ENCODE data around the gene MTMR10.

The MTMR10 gene

DNA sequence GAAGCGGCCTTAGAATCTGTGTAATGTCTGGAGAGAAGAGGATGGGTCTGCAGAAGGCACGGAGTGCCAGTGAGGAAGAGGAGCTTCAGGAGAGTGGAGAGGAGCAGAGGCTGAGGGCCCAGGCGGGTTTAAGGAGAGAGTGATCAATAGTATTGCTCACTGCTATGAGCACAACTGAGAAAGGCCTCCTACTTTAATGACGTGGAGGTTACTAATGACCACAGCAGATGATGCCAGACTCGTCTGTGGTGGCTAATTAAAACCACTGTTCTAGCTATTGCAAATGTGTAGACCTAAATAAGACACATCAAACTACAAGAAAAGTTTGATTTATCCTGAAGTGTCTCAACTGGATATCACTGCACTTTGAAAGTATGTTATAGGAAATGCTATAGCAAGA lies 33.2 kb downstream of the MTMR10 start:
- no peak for DNase-seq (ENCODE audit: low read depth in 2 of 3, low spot score in 1 of 3)

DNA sequence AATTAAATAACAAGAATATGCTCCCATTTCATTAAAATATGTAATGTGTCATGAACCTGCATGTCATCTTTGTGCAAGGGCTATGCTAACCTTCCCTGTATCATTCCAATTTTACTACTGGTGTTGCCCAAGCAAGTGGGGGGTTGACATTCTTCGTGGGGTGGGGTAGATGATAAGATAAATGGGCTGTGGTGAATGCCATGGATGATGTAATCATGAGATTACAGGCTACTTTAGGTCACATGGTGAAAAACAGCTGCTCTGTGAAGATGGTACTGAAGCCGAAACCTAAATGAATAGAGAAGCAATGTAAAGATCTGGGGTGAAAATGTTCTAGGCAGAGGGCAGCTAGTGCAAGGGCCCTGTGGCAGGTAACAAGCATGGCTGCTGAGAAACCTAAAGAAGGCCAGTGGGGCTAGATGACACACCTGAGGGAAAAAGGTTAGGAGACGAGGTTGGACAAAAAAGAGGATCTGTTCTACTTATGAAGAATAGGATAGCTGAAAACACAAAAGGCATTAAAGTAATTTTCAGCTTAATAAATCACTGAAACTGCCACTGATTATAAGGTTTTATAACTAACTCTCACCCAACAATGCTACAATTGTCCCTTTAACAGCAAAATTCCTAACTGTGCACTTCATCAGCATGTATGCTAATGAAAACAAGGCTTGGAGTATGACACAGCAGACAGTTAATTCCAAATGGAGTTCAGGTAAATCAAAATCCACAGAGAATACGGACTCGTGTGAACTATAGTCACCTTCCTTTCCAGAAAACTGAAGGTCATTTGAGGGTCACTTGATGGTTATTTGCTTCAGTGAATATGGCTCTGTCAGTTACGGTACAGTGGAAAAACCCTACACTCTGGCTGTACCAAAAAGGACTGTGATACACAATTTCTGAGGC lies 35.0 kb downstream of the MTMR10 start:
- no peak for DNase-seq (ENCODE audit: low read depth in 2 of 3, low spot score in 1 of 3)

DNA sequence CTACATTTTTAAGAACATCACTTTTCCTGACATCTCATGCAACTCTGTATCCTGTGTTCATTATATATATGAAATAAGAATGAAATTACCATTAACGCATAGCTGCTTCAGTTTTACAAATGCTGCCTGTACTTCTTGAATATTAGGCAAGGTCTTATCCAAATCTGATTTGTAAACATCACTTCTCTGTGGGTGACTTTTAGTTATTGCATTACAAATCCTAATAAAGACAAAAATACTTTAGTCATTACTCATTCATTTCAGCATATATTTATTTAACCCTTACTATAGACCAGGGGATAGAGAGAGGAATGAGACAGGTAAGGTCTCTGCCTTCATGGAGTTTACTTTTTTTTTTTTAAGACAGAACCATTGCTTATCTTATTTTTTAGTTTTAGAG lies 36.8 kb downstream of the MTMR10 start:
- DNase-seq (ENCODE audit: low read depth in 2 of 3, low spot score in 1 of 3), result no peak

- DNase-seq (ENCODE audit: low read depth in 2 of 3, low spot score in 1 of 3), result peak in 1 of 3 donors; percentile 3
Observed at GRCh38 chr15:30953731-30954378, 37.6 kb downstream of the MTMR10 start.

- no peak for DNase-seq (ENCODE audit: low read depth in 2 of 3, low spot score in 1 of 3)
Observed at GRCh38 chr15:30953183-30953582, 38.2 kb downstream of the MTMR10 start.

DNA sequence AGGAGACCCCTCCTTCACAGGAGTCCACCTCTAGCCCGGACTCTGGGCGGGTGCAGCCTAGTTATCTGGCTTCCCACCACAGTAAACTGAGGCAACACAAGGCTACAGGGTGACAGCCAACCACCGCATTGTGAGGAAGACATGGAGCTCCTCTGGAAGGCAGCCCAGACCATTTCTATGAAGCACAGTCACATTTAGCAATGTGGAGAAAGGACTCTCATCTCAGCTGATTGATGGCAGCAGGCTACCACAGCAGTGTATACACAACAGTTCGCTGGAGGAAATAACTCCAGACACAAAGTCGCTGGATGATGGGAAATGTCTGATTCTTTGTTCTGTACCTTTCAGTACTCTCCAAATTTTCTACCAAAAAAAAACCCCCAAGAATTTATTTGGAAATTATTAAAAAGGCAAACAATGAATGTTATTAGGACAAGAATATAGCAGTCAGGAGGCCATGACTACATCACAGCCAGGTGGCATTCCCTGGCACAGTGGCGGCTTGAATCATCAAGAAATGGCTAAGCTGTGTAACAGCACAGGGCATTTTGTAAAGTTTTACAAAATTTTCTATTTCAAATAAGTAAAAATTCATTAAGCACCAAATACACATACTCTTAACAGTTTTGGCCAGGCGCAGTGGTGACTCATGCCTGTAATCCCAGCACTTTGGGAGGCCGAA lies 47.6 kb downstream of the MTMR10 start:
- DNase-seq (ENCODE audit: low read depth in 2 of 3, low spot score in 1 of 3), result no peak

DNA sequence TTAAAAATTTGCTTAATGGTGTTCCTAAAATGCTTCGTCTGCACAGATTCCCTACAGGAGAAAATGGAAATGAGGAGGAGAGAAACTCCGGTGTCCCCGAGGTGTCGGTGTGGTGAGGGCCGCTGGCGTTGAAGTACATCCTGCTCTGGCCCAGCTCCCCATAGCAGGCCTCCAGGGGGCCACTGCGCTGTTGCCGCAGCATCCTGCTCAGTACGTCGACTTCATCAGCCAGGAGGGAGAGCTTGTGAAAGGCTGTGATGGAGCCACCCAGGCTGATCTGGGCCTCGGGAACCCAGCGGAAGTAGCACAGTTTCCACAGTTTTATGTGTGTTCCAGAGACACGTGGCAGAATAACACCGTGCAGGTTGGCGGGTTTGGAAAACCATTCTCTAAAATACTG lies 49.9 kb downstream of the MTMR10 start:
- DNase-seq (ENCODE audit: low read depth in 2 of 3, low spot score in 1 of 3), result no peak

DNA sequence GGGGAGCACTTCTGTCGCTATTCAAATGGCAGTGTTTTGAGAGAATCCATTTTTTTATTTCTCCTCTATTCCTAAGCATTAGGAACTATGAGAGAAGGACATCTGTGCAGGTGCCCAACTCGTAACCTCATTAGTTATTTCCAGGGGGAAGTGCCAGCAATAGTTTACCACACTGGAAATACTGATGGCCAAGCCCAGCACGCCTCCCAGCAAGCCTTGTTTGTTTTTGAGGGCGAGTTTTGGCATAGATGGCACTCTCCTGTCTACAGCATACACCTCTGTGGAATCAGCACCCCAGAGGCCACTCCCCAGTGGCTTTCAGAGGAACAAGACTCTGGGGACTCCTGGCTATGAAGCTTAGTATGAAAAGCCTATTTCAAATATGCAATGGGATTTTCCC lies 51.1 kb downstream of the MTMR10 start:
- DNase-seq (ENCODE audit: low read depth in 2 of 3, low spot score in 1 of 3), result no peak

DNA sequence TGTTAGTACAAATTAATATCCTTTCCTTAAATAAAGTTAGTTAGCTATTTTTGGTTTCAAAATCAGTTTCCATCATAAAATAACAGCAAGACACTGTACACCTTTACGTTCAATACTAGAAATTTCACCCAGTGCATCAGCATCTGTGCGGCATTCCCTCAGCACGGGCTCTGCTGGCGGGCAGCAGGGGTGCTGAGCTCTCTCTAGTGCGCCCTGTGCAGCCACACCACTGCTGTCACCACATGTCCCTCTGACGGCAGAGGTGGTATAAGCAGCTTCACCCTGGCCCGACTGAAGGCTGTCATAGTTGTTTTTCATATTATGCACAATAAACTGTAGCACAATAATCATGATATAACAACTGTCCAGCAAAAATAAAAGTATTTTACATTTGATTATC lies 52.3 kb downstream of the MTMR10 start:
- DNase-seq (ENCODE audit: low read depth in 2 of 3, low spot score in 1 of 3), result no peak

GRCh38 chr15:30933293-30933692 lies 58.1 kb downstream of the MTMR10 start:
- no peak for DNase-seq (ENCODE audit: low read depth in 2 of 3, low spot score in 1 of 3)

DNA sequence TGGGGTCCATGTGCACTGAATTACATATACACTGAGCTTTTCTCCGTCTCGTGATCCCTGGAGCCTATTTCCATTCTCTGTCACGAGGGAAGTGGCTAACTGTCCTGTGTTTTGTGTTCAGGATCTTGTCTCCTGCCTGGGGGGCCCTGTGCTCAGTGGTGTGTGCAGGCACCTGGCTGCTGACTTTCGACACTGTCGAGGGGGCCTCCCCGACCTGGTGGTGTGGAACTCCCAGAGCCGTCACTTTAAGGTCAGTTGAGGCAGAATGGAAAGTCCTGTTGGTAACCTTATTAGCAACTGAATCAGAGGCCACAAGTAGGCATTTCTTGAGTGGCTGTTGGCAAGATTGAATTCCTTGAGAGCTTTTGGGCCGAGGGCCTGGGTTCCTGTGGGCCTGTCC lies 61.0 kb downstream of the MTMR10 start:
- no peak for DNase-seq (ENCODE audit: low read depth in 2 of 3, low spot score in 1 of 3)

DNA sequence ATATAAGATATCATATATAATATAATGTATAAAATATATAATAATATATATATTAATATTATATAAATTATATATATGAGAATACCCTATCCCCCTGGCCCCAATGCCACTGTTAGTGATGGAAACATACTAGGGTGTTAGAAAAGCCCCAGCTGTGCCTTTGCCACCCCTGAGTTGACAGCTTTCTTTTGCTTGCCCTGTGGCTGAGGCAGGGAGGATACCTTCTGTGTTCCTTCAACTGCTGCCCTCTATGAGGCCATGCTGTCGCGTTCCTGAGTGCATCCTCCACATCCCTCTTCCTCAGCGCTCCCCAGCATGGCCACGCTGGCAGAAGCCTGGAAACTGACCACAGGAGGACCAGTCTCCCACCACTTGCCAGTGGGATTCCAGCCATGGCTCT lies 61.4 kb downstream of the MTMR10 start:
- DNase-seq (ENCODE audit: low read depth in 2 of 3, low spot score in 1 of 3), result no peak

DNA sequence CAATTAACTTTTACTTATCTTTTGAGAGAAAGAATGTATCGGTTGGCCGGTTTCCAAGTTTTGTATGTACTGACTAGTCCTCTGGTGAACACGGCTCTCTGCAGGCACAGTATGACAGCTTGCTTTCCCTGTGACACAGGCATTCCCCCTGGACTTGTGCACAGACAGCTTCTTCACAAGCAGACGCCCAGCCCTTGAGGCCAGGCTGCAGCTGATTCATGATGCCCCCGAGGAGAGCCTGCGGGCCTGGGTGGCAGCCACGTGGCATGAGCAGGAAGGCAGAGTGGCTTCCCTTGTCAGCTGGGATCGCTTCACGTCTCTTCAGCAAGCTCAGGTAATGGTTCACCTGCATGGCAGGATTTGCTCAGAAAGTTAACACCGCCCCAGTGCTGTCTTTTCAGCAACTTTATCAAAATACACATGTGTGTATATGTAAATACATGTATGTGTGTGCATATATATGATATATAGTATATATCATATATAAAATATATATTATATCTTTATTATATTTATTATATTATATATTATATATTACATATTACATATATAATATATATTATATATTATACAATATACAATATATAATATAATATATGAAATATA lies 62.3 kb downstream of the MTMR10 start:
- no peak for DNase-seq (ENCODE audit: low read depth in 2 of 3, low spot score in 1 of 3)

GRCh38 chr15:30928076-30928475 lies 63.4 kb downstream of the MTMR10 start:
- DNase-seq (ENCODE audit: low read depth in 2 of 3, low spot score in 1 of 3), result no peak

DNA sequence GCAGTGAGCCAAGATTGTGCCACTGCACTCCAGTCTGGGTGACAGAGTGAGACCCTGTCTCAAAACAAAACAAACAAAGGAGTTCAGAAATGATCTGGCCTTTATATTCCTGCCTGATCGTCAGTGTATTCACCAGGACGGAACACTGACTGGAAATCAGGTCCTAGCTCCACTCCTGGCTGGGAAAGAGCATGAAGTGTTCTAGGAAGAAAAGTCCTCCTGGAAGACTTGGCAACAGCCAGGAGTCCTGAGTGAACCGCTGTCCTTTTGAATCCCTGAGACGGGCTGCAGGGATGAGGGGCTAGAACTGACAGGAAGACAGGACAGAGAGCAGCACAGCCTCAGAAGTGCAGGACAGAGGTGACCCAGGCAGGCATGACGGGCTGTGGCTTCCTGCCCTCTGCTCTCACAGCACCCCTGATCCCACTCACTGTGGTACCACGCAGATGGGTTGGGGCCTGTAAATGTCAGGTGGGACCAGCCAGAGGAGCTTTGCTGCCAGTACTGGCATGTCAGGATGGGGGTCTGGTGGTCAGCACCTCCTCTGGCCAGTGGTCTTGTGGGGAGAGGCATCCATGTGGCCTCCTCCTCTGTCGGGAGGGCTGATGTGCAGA lies 64.2 kb downstream of the MTMR10 start:
- no peak for DNase-seq (ENCODE audit: low read depth in 2 of 3, low spot score in 1 of 3)

GRCh38 chr15:30926161-30926560 lies 65.3 kb downstream of the MTMR10 start:
- DNase-seq (ENCODE audit: low read depth in 2 of 3, low spot score in 1 of 3), result no peak

DNA sequence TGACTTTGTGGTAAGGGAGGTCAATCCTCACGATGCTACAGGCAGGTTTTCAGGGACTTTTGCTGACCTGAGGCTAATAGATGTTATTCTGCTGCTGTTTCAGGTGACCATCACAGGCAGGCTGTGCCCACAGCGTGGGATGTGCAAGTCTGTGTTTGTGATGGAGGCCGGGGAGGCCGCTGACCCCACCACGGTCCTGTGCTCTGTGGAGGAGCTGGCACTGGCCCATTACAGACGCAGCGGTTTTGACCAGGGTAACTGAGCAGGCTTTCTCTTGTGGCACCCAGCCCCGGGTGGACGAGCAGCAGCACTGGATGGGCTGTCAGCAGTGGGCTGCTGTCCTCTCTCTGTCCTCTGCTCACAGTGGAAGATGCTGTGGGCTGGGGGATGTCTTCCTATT lies 65.7 kb downstream of the MTMR10 start:
- no peak for DNase-seq (ENCODE audit: low read depth in 2 of 3, low spot score in 1 of 3)

DNA sequence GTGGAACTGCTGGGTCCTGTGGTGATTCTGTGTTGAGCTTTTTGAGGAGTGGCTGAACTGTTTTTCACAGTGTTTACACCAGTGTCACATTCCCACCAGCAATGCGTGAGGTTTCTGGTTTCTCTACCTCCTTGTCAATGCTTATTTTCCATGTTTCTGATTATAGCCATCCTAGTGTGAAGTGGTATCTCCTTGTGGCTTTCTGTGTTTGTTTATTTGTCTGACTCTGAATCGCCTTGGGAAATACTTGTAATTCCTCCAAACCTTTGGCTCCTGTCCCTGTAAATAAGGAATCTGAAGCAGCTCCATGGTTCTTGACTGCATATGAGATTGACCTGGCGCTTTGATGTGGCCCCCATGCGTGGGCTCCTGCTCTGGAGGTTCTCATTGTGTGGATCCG lies 67.1 kb downstream of the MTMR10 start:
- no peak for DNase-seq (ENCODE audit: low read depth in 2 of 3, low spot score in 1 of 3)

DNA sequence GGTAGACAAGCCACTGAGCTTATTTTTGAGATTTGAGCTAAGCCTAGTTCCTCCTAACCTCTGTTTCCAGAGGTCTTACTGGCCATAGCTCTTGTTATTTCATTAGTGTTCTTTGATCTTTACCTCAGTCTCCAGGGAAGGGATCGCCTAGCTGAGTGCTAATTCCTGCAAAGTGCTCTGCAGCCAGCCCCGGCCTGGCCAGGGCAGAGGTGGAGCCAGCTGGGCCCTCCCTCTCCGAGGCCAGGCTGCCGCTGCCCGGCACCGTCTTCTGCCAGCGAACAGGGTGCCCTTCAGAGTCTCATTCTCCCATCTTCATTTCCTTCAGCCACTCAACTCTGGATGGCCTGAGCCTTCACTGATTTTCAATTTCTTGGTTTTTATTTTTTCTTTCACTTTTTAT lies 68.0 kb downstream of the MTMR10 start:
- DNase-seq (ENCODE audit: low read depth in 2 of 3, low spot score in 1 of 3), result no peak

DNA sequence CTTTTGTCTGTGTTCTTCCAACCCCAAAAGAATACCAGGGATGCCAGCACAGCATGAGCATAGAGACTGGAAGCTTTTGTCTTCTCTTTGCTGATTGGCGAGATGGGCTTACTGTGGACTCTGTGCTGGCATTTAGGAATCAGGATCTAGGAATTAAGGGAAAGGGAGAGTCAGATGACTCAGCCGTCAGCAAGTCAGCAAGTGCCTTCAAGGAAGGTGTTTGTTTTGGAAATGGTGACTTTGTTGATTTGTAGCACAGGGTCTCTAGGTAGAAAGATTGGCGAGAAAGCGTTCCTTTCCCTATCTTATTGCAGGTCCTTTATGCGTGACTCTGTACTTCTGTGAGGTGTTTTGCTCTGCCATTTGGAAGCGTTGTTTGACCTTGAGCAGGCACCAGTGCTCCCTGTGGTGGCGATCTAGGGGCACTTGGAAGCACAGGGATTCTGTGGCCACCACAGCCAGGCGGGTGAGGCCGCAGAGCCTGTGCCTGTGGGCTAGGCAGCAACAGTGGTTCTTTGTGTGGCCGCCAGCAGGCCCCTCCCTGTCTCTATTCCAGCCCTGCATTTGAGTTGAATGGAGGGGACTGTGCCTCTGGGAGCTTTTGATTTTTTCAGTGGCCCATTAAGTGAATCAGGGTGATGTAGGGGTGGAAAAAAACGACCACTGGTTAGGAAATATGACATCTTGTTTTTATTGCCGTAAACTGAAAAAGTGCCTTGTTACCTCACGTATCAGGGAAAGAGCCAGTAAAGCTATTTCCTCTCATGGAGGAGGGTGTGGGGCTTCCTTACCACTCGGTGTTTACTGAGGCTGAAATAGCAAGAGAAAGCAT lies 68.7 kb downstream of the MTMR10 start:
- DNase-seq (ENCODE audit: low read depth in 2 of 3, low spot score in 1 of 3), result no peak

Data from stimulated activated CD4-positive, alpha-beta T cell treated with anti-CD3 and anti-CD28 coated beads, Interleukin-12 subunit alpha, Interleukin-12 subunit beta, amount 100 ng/mL, for 48 hours (primary cell).